Measurements from ENCODE around the gene UBE2K. TPM values are rescaled to one million over a fixed set of nuclear protein-coding genes. Genes with fewer than 3 reads are reported as not detected.
"Not testable (repeated sequence)": the region's sequence is repeated elsewhere in the genome, so short reads cannot be mapped to it uniquely, and the experiment has no call there.

UBE2K gene
- total RNA-seq, 2 experiments from 2014 or later, result 35.9 to 41.3 TPM

GRCh38 chr4:39719804-39720580, 22.1 kb downstream of the UBE2K start:
- Mint-ChIP-seq H3K9me3 (no peaks in the 10 kb centered on the region), H3K4me3 (no peak overlapping the region), H3K36me3 (ENCODE audit: low read depth) (peaks cover 43% of the 10 kb centered on the region), H3K4me1 (ENCODE audit: low read depth) (peaks cover 68% of the 10 kb centered on the region), H3K27ac (peak overlapping the region; percentile 52), H3K27me3 (no peaks in the 10 kb centered on the region)
- ChIA-PET POLR2A (interaction anchor here (1.6 kb wide), 1 partner anchor 22 kb away, joined by 4 read pairs; the partner anchor contains the start of gene UBE2K), CTCF (no interaction called here)
- H3K4me1 ChIP-seq (ENCODE audit: insufficient read depth, low read length), result peaks cover 22% of the 10 kb centered on the region
- H3K9me3 ChIP-seq (ENCODE audit: control insufficient read depth in 1 of 2, insufficient read depth in 1 of 2, low read length in 2 of 2), result no peaks in the 10 kb centered on the region
- H3K36me3 ChIP-seq (ENCODE audit: insufficient read depth, low read length), result peaks cover 10% of the 10 kb centered on the region
- no peak for TF ChIP-seq CTCF (IDR thresholded peaks at IDR 0.05)
- intact Hi-C loops (cut with DNase I, micrococcal nuclease), result no loop called here
- no peak overlapping the region for H3K27ac ChIP-seq (ENCODE audit: low read depth in 1 of 2, low read length in 2 of 2)
- no peaks in the 10 kb centered on the region for H3K27me3 ChIP-seq (ENCODE audit: control insufficient read depth in 1 of 2, insufficient read depth in 2 of 2, low read length in 2 of 2)
- DNase-seq, result no peak
- no peak overlapping the region for H3K4me3 ChIP-seq (ENCODE audit: low read length)
- ATAC-seq (ENCODE audit: poor library complexity), result no peak

DNA sequence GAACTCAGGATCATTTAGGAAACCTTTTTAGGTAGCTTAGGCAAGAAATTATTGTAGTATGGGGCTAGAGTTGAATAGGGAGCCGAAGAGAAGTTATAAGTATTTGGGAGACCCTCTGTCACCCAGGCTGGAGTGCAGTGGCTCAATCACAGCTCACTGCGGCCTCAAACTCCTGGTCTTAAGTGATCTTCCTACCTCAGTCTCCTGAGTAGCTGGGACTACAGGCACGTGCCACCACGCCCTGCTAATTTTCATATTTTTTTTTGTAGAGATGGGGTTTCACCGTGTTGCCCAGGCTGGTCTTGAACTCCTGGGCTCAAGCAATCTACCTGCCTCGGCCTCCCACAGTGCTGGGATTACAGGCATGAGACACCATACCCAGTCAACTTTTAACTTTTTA, 23.3 kb downstream of the UBE2K start:
- H3K27me3 Mint-ChIP-seq; DNase-seq; H3K4me3 Mint-ChIP-seq; H3K9me3 Mint-ChIP-seq; intact Hi-C loops (cut with DNase I, micrococcal nuclease); H3K27me3 ChIP-seq (ENCODE audit: control insufficient read depth in 1 of 2, insufficient read depth in 2 of 2, low read length in 2 of 2); H3K27ac Mint-ChIP-seq; H3K27ac ChIP-seq (ENCODE audit: low read depth in 1 of 2, low read length in 2 of 2); ATAC-seq (ENCODE audit: poor library complexity); H3K9me3 ChIP-seq (ENCODE audit: control insufficient read depth in 1 of 2, insufficient read depth in 1 of 2, low read length in 2 of 2); H3K4me3 ChIP-seq (ENCODE audit: low read length): not testable (repeated sequence)
- Histone ChIP-seq H3K4me1 (ENCODE audit: insufficient read depth, low read length) (peaks cover 20% of the 10 kb centered on the region), H3K36me3 (ENCODE audit: insufficient read depth, low read length) (peaks cover 13% of the 10 kb centered on the region)
- H3K36me3 Mint-ChIP-seq (ENCODE audit: low read depth), result peaks cover 38% of the 10 kb centered on the region
- peaks cover 68% of the 10 kb centered on the region for H3K4me1 Mint-ChIP-seq (ENCODE audit: low read depth)
- POLR2A ChIA-PET, result interaction anchor here (0.6 kb wide), 1 partner anchor 319 kb away, joined by 3 read pairs; no protein-coding TSS in a partner anchor
- CTCF ChIA-PET, result interaction anchor here (1.2 to 1.4 kb wide), 2 partner anchors 12 to 25 kb away, joined by 3 read pairs; no protein-coding TSS in a partner anchor

DNA sequence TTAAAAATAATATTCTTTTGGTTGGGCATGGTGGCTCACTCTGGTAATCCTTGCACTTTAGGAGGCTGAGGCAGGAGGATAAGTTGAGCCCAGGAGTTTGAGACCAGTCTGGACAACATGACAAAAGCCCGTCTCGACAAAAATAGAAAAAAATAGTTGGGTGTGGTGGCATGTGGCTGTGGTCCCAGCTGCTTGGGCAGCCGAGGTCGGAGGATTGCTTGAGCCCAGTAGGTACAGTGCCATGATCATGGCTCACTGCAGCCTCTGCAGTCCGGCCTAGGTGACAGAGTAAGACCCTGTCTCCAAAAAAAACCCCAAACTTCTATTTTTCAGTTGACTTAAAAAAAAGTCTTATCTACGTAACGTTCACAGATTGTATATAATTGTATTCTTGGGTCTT, 23.9 kb downstream of the UBE2K start:
- Mint-ChIP-seq H3K36me3 (ENCODE audit: low read depth) (peaks cover 43% of the 10 kb centered on the region), H3K27me3 (no peaks in the 10 kb centered on the region), H3K4me3 (no peak overlapping the region), H3K4me1 (ENCODE audit: low read depth) (peaks cover 68% of the 10 kb centered on the region), H3K27ac (no peak overlapping the region), H3K9me3 (no peaks in the 10 kb centered on the region)
- POLR2A ChIA-PET, result interaction anchor here (0.6 kb wide), 2 partner anchors 319 to 1055 kb away, joined by 3 to 5 read pairs; no protein-coding TSS in a partner anchor
- CTCF ChIA-PET, result interaction anchor here (1.2 to 1.4 kb wide), 2 partner anchors 11 to 26 kb away, joined by 3 read pairs; no protein-coding TSS in a partner anchor
- Histone ChIP-seq H3K27ac (ENCODE audit: low read depth in 1 of 2, low read length in 2 of 2) (no peak overlapping the region), H3K27me3 (ENCODE audit: control insufficient read depth in 1 of 2, insufficient read depth in 2 of 2, low read length in 2 of 2) (no peaks in the 10 kb centered on the region), H3K4me3 (ENCODE audit: low read length) (no peak overlapping the region), H3K9me3 (ENCODE audit: control insufficient read depth in 1 of 2, insufficient read depth in 1 of 2, low read length in 2 of 2) (no peaks in the 10 kb centered on the region), H3K36me3 (ENCODE audit: insufficient read depth, low read length) (peaks cover 13% of the 10 kb centered on the region), H3K4me1 (ENCODE audit: insufficient read depth, low read length) (peaks cover 17% of the 10 kb centered on the region)
- DNase-seq (no peak), ATAC-seq (ENCODE audit: poor library complexity) (no peak)
- no peak for TF ChIP-seq CTCF (IDR thresholded peaks at IDR 0.05)
- intact Hi-C loops (cut with DNase I, micrococcal nuclease), result no loop called here

Data from CD4-positive, alpha-beta T cell (primary cell).